Spinal cord (tissue), 10 donors: Measurements from ENCODE around the gene MAT1A. TPM values are rescaled to one million over a fixed set of nuclear protein-coding genes. Genes with fewer than 3 reads are reported as not detected.
"Not testable (repeated sequence)": the region's sequence is repeated elsewhere in the genome, so short reads cannot be mapped to it uniquely, and the experiment has no call there.

Experiments
- DNase-seq, 6 donors: peaks; one replicate each; pipeline versions ENCODE4 v3.0.0 to v3.0.0-alpha.2; 2013 to 2015; ENCODE audit warnings: low spot score in 6 of 6, low read depth in 4 of 6
- H3K27ac ChIP-seq: one replicate; pipeline ENCODE4 v1.5.1; 2013; ENCODE audit warnings: low read depth, low read length, control low read depth
- H3K27me3 ChIP-seq: one replicate; pipeline ENCODE4 v1.6.1; 2013; ENCODE audit warnings: low read length; ENCODE audit not compliant: control insufficient read depth, insufficient read depth
- H3K36me3 ChIP-seq: one replicate; pipeline ENCODE4 v1.6.1; 2013; ENCODE audit warnings: low read length; ENCODE audit not compliant: control insufficient read depth, insufficient read depth
- H3K4me1 ChIP-seq: one replicate; pipeline ENCODE4 v1.6.1; 2013; ENCODE audit warnings: low read length; ENCODE audit not compliant: control insufficient read depth, insufficient read depth
- H3K4me3 ChIP-seq: one replicate; pipeline ENCODE4 v1.5.1; 2013; ENCODE audit warnings: low read depth, low read length, control low read depth
- H3K9me3 ChIP-seq: one replicate; pipeline ENCODE4 v1.6.1; 2013; ENCODE audit warnings: low read length; ENCODE audit not compliant: control insufficient read depth, insufficient read depth
- WGBS: methylation state at CpG from one replicate; pipeline ENCODE4 v1.1.5; 2013; ENCODE audit warnings: missing lambda C conversion rate; ENCODE audit not compliant: insufficient coverage; 5-methylcytosine and 5-hydroxymethylcytosine counted together
- polyA plus RNA-seq, 2 donors: library from polyadenylated mRNA; unstranded; fragments of 120-200 nt; gene quantifications; one replicate each; pipeline ENCODE4 v1.2.1, GENCODE V29; 2013; ENCODE audit not compliant: insufficient read length in 2 of 2
- total RNA-seq, 2 donors: library from RNA; depleted of rRNA in 1 of 2; stranded (reverse); fragments of 120-200 nt in 1 of 2; fragments of >200 nt in 1 of 2; gene quantifications; one replicate each; pipeline versions ENCODE4 v1.2.3 to v1.2.4, GENCODE V29; 2013 to 2014
- donor health status: healthy.

MAT1A gene
- total and polyA plus RNA-seq, 4 donors: 0.39 to 0.70 (median 0.47) TPM

DNA sequence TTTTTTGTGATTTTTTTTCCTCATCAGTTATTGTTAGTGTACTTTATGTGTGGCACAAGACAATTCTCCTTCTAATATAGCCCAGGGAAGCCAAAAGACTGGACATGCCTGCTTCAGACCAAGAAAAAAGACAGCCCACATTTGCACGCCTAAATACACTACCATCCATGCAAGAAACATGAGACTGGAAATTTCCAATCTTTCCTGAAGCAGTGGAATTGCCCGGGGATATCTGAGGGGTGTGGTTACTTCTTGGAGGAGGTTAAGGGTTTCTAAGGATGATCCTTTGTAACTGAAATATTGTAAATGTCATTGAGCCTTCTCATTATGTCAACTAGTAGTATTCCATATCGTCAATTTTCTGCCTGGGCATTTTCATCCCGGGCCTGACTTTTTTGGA, 47.1 kb downstream of the MAT1A start:
- not testable (repeated sequence) for DNase-seq, H3K27me3 ChIP-seq, H3K4me1 ChIP-seq, H3K4me3 ChIP-seq, H3K36me3 ChIP-seq, H3K27ac ChIP-seq, H3K9me3 ChIP-seq
- WGBS: no CpG with 5 or more reads among the region's 4 CpGs

DNA sequence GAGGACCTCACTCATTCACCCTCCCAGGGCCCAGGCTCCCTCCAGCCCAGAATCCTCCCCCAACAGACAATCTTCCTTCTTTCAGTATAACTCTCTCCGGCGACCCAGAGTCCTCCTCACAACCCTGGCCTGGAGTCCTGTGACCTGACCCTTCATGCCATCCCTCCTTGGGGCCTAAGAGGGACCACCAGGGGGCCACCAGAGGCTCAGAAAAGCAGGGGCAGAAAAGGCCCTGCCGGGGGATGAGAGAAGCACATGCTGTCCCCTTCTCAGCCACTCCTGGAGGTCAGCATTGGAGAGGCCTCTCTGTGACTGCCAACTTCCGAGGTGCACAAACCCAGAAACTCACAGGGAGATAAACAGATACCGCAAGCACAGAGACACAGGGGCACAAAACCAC, 53.0 kb downstream of the MAT1A start:
- no CpG with 5 or more reads among the region's 5 CpGs for WGBS
- not testable (repeated sequence) for H3K36me3 ChIP-seq, H3K4me3 ChIP-seq, DNase-seq, H3K27me3 ChIP-seq, H3K9me3 ChIP-seq, H3K27ac ChIP-seq, H3K4me1 ChIP-seq

DNA sequence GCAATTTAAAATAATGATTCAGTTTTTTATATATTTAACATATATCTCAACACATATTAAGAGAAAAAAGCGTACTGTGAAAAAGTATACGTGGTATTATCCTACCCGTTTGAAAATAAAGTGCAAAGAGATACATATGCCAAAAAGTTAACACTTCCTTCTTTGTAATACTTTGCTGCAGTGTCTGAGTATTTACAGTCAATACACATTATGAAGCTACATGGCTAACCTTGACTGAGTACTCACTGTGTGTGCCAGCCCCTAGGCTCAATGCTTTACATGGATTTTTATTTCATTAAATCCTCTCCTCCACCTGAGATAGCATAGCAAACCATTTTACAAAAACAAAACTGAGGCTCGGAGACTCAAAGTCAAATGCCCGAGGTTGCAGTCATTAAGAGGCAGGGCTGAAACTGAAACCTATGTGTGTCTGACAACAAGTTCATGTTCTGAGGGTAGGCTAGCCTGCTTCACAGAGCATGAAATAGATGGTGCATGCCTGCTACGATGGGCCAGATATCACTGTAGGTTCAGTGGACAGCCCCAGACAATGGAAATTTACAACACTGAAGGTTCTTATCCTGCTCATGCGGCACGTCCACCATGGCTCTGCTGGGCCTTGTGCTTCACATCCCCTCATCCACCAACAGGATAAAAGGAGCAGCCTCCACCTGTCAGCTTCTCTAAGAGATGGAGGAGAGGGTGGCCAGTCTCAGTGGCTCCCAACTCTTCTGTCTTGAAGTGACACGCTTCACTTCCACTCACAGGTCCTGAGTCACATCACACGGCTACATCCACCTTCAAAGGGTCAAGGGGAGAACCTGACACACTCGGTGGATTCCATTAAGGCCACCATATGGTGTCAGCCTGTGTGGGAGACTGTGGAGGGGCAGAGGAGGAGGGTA, 54.9 kb downstream of the MAT1A start:
- 73% methylated on average over 2 of the region's 11 CpGs for WGBS

DNA sequence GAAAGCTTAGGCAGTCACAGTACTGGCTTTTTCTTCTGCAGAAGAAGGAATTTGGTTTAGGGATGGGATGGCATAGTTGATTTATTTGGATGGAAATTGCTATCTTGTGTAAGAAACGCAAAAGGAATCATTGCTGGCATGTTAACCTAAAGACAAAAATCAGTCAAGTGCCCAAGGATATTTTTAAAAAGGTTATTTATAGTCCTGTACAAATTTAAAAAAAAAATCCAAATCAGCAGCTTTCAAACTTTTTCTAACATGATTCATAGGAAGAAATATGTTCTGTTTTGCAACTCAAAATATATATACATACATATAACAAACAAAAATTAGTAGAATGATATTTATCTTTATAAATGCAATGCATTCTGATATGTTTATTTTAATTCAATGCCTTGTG, 55.6 kb downstream of the MAT1A start:
- WGBS: no CpG with 5 or more reads among the region's 1 CpG
- H3K9me3 ChIP-seq, H3K27ac ChIP-seq, H3K27me3 ChIP-seq, H3K36me3 ChIP-seq, H3K4me1 ChIP-seq, DNase-seq, H3K4me3 ChIP-seq: not testable (repeated sequence)

More for the DNA sequence above, 54.9 kb downstream of the MAT1A start:
- H3K9me3 ChIP-seq, DNase-seq, H3K27me3 ChIP-seq, H3K4me1 ChIP-seq, H3K4me3 ChIP-seq, H3K36me3 ChIP-seq, H3K27ac ChIP-seq: not testable (repeated sequence)

DNA sequence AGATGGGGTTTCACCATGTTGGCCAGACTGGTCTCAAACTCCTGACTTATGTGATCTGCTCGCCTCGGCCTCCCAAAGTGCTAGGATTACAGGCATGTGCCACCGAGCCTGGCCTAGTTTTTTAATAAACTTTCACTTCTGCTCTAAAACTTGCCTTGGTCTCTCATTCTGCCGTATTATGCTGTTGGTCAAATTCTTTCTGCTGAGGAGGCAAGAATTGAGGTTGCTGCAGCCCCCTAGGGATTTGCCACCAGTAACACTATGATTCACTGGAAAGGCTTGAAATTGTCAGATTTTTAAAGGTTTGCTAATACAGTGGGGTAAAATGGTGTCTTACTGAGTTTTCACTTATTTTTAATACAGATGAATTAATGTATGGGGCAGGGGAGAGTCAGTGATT, 62.7 kb downstream of the MAT1A start:
- not testable (repeated sequence) for H3K9me3 ChIP-seq, H3K27ac ChIP-seq
- WGBS: 96% methylated on average over 3 of the region's 4 CpGs

DNA sequence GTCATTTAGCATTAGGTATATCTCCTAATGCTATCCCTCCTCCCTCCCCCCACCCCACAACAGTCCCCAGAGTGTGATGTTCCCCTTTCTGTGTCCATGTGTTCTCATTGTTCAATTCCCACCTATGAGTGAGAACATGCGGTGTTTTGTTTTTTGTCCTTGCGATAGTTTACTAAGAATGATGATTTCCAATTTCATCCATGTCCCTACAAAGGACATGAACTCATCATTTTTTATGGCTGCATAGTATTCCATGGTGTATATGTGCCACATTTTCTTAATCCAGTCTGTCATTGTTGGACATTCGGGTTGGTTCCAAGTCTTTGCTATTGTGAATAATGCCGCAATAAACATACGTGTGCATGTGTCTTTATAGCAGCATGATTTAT, 66.4 kb downstream of the MAT1A start:
- not testable (repeated sequence) for H3K4me3 ChIP-seq, H3K27ac ChIP-seq, H3K9me3 ChIP-seq, H3K4me1 ChIP-seq, H3K27me3 ChIP-seq, DNase-seq, H3K36me3 ChIP-seq
- no CpG with 5 or more reads among the region's 5 CpGs for WGBS

More for the DNA sequence above, 62.7 kb downstream of the MAT1A start:
- not testable (repeated sequence) for H3K27me3 ChIP-seq, H3K36me3 ChIP-seq, DNase-seq, H3K4me1 ChIP-seq, H3K4me3 ChIP-seq

Other genes starting within 250 kb of the MAT1A start
- 10 to 100 TPM; 15.6 to 27.3 TPM for gene TMEM254, start 211.0 kb downstream of the MAT1A start, total RNA-seq
- gene TMEM254, start 211.0 kb downstream of the MAT1A start, polyA plus RNA-seq: 10 to 100 TPM; 44.7 to 46.9 TPM
- gene PLAC9, start 156.9 kb downstream of the MAT1A start, total RNA-seq: 10 to 100 TPM in 1 of 2 donors, 1 to 10 TPM in 1; 7.6 to 81.7 TPM
- gene PLAC9, start 156.9 kb downstream of the MAT1A start, polyA plus RNA-seq: 10 to 100 TPM; 20.5 to 36.4 TPM
- gene ANXA11, start 84.1 kb downstream of the MAT1A start, total RNA-seq: 10 to 100 TPM; 22.8 to 88.8 TPM
- 10 to 100 TPM; 19.0 to 28.9 TPM for gene ANXA11, start 84.1 kb downstream of the MAT1A start, polyA plus RNA-seq
- 1 to 10 TPM in 1 of 2 donors, not detected in 1; 1.4 TPM for gene DYDC1, start 67.1 kb upstream of the MAT1A start, total RNA-seq
- under 1 TPM; 0.35 to 0.38 TPM for gene DYDC1, start 67.1 kb upstream of the MAT1A start, polyA plus RNA-seq
- 10 to 100 TPM in 1 of 2 donors, 1 to 10 TPM in 1; 3.1 to 11.8 TPM for gene DYDC2, start 67.1 kb upstream of the MAT1A start, total RNA-seq
- gene DYDC2, start 67.1 kb upstream of the MAT1A start, polyA plus RNA-seq: 10 to 100 TPM in 1 of 2 donors, 1 to 10 TPM in 1; 9.2 to 10.2 TPM
- gene PRXL2A, start 118.9 kb upstream of the MAT1A start, total RNA-seq: 100 to 1,000 TPM in 1 of 2 donors, 10 to 100 TPM in 1; 69.7 to 124 TPM
- gene PRXL2A, start 118.9 kb upstream of the MAT1A start, polyA plus RNA-seq: 100 to 1,000 TPM; 151 to 161 TPM
- gene TSPAN14, start 164.7 kb upstream of the MAT1A start, total RNA-seq: 10 to 100 TPM; 19.8 to 38.7 TPM
- gene TSPAN14, start 164.7 kb upstream of the MAT1A start, polyA plus RNA-seq: 10 to 100 TPM; 72.5 to 82.5 TPM
- gene SH2D4B, start 248.2 kb upstream of the MAT1A start, total RNA-seq: under 1 TPM; 0.11 to 0.20 TPM
- under 1 TPM; 0.14 to 0.35 TPM for gene SH2D4B, start 248.2 kb upstream of the MAT1A start, polyA plus RNA-seq